NCI-H128 (cell line): ENCODE data around the gene LIMCH1.
A peak's percentile ranks its signal among the peaks of the same experiment; 100 is the strongest.
"Not testable (repeated sequence)": the region's sequence is repeated elsewhere in the genome, so short reads cannot be mapped to it uniquely, and the experiment has no call there.

Experiments
- DNase-seq: peaks from one replicate; lab custom pipeline; 2025; ENCODE audit not compliant: unreplicated experiment; lab: John Stamatoyannopoulos, UW

The LIMCH1 gene

GRCh38 chr4:41670982-41671381, 133.0 kb downstream of the LIMCH1 start:
- no peak for DNase-seq

- DNase-seq = no peak
These were observed 140.3 kb downstream of the LIMCH1 start for GRCh38 chr4:41678086-41678816.

GRCh38 chr4:41678951-41679350, 141.0 kb downstream of the LIMCH1 start:
- no peak for DNase-seq

- DNase-seq = no peak
These were observed 142.0 kb downstream of the LIMCH1 start for GRCh38 chr4:41679991-41680390.

- DNase-seq = no peak
These were observed 143.1 kb downstream of the LIMCH1 start for GRCh38 chr4:41681054-41681453.

- no peak for DNase-seq
These were observed 145.4 kb downstream of the LIMCH1 start for GRCh38 chr4:41683326-41683725.

GRCh38 chr4:41686893-41687292, 148.9 kb downstream of the LIMCH1 start:
- no peak for DNase-seq

- no peak for DNase-seq
These were observed 150.0 kb downstream of the LIMCH1 start for GRCh38 chr4:41687971-41688370.

- peak; percentile 20 for DNase-seq
These were observed 154.9 kb downstream of the LIMCH1 start for GRCh38 chr4:41692717-41693345.

GRCh38 chr4:41693629-41694028, 155.7 kb downstream of the LIMCH1 start:
- DNase-seq = no peak

GRCh38 chr4:41696131-41696530, 158.2 kb downstream of the LIMCH1 start:
- no peak for DNase-seq

GRCh38 chr4:41696763-41697162, 158.8 kb downstream of the LIMCH1 start:
- DNase-seq = no peak

GRCh38 chr4:41701983-41702382, 164.0 kb downstream of the LIMCH1 start:
- no peak for DNase-seq

- DNase-seq = no peak
These were observed 164.8 kb downstream of the LIMCH1 start for GRCh38 chr4:41702770-41703169.

- no peak for DNase-seq
These were observed 165.8 kb downstream of the LIMCH1 start for GRCh38 chr4:41703785-41704184.

- no peak for DNase-seq
These were observed 172.0 kb downstream of the LIMCH1 start for GRCh38 chr4:41709844-41710481.

- DNase-seq = not testable (repeated sequence)
These were observed 173.7 kb downstream of the LIMCH1 start for GRCh38 chr4:41711654-41712053.

- no peak for DNase-seq
These were observed 174.5 kb downstream of the LIMCH1 start for GRCh38 chr4:41712425-41712824.

- no peak for DNase-seq
These were observed 175.8 kb downstream of the LIMCH1 start for GRCh38 chr4:41713768-41714167.

- DNase-seq = no peak
These were observed 176.5 kb downstream of the LIMCH1 start for GRCh38 chr4:41714364-41715000.

- DNase-seq = no peak
These were observed 177.2 kb downstream of the LIMCH1 start for GRCh38 chr4:41715155-41715554.

- no peak for DNase-seq
These were observed 180.9 kb downstream of the LIMCH1 start for GRCh38 chr4:41718907-41719306.
